Measurements from ENCODE around the gene TRIB2. TPM values are rescaled to one million over a fixed set of nuclear protein-coding genes. Genes with fewer than 3 reads are reported as not detected.

TRIB2 gene
- total RNA-seq, 6 donors from 2014 or later = 25.4 to 104 (median 42.4) TPM

DNA sequence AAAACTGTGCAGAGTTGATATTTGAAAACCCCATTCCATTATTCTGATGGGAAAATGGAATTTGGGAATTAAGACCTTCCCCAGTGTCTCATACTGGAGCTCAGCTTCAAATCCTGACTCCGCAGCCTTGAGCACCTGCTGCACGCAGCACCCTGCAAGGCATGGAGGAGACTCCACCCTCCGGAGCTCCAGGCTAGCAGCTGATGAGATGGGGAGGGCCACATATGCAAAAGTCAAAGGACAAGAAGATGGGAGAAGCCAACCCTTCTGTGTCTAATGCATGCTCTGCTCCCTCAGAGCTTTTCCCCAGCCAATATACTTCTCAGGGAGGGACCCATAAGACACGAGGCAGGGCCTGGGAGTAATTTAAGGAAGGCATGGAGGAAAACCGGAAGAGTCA lies 34.7 kb upstream of the TRIB2 start:
- TF ChIP-seq POLR2A (IDR thresholded peaks at IDR 0.05) (no peak), EP300 (IDR thresholded peaks at IDR 0.05) (no peak), POLR2AphosphoS5 (IDR thresholded peaks at IDR 0.05) (no peak)
- TF ChIP-seq, protein P1, sequence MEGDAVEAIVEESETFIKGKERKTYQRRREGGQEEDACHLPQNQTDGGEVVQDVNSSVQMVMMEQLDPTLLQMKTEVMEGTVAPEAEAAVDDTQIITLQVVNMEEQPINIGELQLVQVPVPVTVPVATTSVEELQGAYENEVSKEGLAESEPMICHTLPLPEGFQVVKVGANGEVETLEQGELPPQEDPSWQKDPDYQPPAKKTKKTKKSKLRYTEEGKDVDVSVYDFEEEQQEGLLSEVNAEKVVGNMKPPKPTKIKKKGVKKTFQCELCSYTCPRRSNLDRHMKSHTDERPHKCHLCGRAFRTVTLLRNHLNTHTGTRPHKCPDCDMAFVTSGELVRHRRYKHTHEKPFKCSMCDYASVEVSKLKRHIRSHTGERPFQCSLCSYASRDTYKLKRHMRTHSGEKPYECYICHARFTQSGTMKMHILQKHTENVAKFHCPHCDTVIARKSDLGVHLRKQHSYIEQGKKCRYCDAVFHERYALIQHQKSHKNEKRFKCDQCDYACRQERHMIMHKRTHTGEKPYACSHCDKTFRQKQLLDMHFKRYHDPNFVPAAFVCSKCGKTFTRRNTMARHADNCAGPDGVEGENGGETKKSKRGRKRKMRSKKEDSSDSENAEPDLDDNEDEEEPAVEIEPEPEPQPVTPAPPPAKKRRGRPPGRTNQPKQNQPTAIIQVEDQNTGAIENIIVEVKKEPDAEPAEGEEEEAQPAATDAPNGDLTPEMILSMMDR (IDR thresholded peaks at IDR 0.05) = no peak
- no peaks in the 10 kb centered on the region for H3K27me3 ChIP-seq
- H3K4me1 ChIP-seq = peaks cover 0 to 12% (median 2%) of the 10 kb centered on the region in 4 donors
- ATAC-seq (ENCODE audit: low FRiP score in 2 of 2) (no peak), DNase-seq (no peak)
- H3K36me3 ChIP-seq = no peaks in the 10 kb centered on the region
- no peaks in the 10 kb centered on the region for H3K9me3 ChIP-seq
- no peak overlapping the region for H3K4me3 ChIP-seq
- no peak overlapping the region for H3K27ac ChIP-seq
- 91 to 92% methylated on average over 5 of the region's 5 CpGs for WGBS, 2 donors

DNA sequence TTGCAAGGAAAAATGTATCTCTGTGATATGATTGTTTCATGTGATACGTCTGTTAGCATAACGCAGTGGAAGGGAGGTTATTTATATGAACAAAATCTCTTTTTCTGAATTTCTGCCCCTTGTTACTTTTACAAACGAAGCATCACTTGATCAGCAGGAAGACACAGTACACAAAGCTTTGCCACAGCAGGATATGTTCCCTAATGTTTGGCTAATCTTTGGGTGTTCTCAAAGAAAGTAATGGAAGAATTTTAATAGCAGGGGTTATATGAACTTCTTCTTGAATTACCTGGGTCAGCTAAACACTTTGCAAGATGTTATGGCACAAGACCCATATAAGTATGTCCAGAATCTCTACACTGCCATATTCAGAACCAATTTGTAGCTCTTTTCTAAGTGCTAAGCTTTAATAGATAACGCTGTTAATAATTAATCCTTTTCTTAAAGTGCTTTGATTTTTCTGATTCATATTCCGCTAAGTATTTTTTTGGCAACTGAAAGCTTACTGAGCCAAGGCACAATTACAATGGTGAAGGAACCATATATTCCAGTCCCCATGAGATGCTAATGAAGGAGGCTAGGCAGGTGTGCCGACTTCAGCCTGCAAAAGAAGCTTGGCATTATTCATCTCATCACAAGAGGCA lies 33.2 kb upstream of the TRIB2 start:
- DNase-seq = no peak
- WGBS, 2 donors = 74 to 77% methylated on average over 6 of the region's 6 CpGs
- Histone ChIP-seq H3K27me3 (no peaks in the 10 kb centered on the region), H3K4me3 (no peak overlapping the region), H3K27ac (no peak overlapping the region), H3K4me1 (peaks cover 0 to 12% (median 2%) of the 10 kb centered on the region in 4 donors), H3K9me3 (no peaks in the 10 kb centered on the region), H3K36me3 (no peaks in the 10 kb centered on the region)
- no peak for TF ChIP-seq EP300 (IDR thresholded peaks at IDR 0.05)
- no peak for TF ChIP-seq POLR2AphosphoS5 (IDR thresholded peaks at IDR 0.05)
- TF ChIP-seq, protein P1 (IDR thresholded peaks at IDR 0.05) = no peak
- TF ChIP-seq POLR2A (IDR thresholded peaks at IDR 0.05) = no peak
- no peak for ATAC-seq (ENCODE audit: low FRiP score in 2 of 2)

DNA sequence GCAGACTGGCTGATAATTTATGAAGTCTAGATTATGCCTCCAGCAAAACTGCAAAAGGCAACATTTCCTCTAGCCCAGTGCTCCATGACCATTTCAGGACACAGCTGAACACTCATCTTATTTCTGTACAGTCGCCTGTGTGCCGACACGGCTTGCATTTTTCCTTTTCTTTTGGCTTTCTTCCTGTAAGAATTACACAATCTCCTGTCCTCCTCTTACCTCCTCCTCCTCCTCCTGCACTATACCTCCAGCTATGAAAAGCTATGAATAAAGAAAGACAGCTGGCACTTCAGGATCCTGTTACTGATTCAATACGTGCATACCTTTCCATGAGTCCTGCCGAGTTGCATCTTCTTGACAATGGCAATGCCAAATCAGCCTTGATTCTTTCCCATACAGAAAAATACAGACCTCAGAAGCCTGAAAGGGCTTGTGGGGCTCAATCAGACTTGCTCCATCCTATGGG lies 32.2 kb upstream of the TRIB2 start:
- Histone ChIP-seq H3K27me3 (no peaks in the 10 kb centered on the region), H3K4me1 (peaks cover 0 to 12% (median 2%) of the 10 kb centered on the region in 4 donors), H3K36me3 (no peaks in the 10 kb centered on the region), H3K4me3 (no peak overlapping the region), H3K27ac (no peak overlapping the region), H3K9me3 (no peaks in the 10 kb centered on the region)
- TF ChIP-seq POLR2AphosphoS5 (IDR thresholded peaks at IDR 0.05) (no peak), POLR2A (IDR thresholded peaks at IDR 0.05) (no peak), EP300 (IDR thresholded peaks at IDR 0.05) (no peak)
- TF ChIP-seq, protein P1 (IDR thresholded peaks at IDR 0.05) = no peak
- no peak for DNase-seq
- 20 to 40% methylated on average over 5 of the region's 5 CpGs for WGBS, 2 donors
- ATAC-seq (ENCODE audit: low FRiP score in 2 of 2) = peak in 1 of 2 donors; percentile 58

DNA sequence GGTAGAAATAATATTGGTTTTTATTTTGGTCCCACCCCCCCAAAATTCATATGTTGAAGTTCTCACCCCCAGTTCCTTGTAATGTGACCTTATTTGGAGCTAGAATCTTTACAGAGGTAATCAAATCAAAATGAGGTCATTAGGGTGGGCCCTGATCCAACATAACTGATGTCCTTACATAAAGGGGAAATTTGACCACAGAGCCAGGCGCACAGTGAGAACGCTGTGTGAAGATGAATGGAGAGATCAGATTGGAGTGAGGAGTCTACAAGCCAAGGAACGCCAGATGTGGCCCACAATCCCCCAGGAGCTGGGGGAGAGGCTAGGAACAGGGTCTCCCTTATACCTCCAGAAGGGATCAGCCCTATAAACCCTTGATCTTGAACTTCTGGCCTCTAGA lies 31.6 kb upstream of the TRIB2 start:
- no peak for ATAC-seq (ENCODE audit: low FRiP score in 2 of 2)
- H3K9me3 ChIP-seq = no peaks in the 10 kb centered on the region
- no peaks in the 10 kb centered on the region for H3K27me3 ChIP-seq
- no peak overlapping the region for H3K27ac ChIP-seq
- H3K36me3 ChIP-seq = no peaks in the 10 kb centered on the region
- H3K4me1 ChIP-seq = peaks cover 0 to 12% (median 2%) of the 10 kb centered on the region in 4 donors
- no peak overlapping the region for H3K4me3 ChIP-seq
- DNase-seq = no peak
- TF ChIP-seq EP300 (IDR thresholded peaks at IDR 0.05) = no peak
- TF ChIP-seq POLR2A (IDR thresholded peaks at IDR 0.05) = no peak
- TF ChIP-seq, protein P1 (IDR thresholded peaks at IDR 0.05) = no peak
- TF ChIP-seq POLR2AphosphoS5 (IDR thresholded peaks at IDR 0.05) = no peak
- WGBS, 2 donors = 89 to 95% methylated on average over 3 of the region's 3 CpGs

DNA sequence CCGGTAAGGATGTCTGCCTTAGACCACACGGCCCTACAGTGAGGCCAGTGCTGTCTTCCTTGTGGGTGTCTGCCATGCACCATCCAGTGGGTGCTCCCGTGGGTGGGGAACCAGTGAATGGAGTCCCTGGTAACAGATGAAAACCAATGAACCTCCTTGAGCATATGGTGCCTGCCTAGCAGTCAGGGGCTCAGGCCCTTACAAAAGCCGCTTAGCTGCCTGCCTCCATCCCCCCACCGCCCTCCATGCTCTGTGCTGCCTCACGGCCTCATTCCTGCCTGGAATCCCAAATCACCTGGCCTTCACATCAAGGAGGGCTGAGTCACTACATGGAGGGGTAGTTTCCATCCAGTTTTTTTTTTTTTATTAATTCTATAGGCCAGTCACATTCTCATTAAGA lies 30.8 kb upstream of the TRIB2 start:
- 96 to 99% methylated on average over 5 to 6 of the region's 6 CpGs for WGBS, 2 donors
- no peak overlapping the region for H3K4me3 ChIP-seq

More for the DNA sequence above, 30.8 kb upstream of the TRIB2 start:
- H3K4me1 ChIP-seq = peaks cover 0 to 12% (median 2%) of the 10 kb centered on the region in 4 donors
- DNase-seq = no peak
- H3K9me3 ChIP-seq = no peaks in the 10 kb centered on the region
- H3K27ac ChIP-seq = no peak overlapping the region
- TF ChIP-seq POLR2AphosphoS5 (IDR thresholded peaks at IDR 0.05) (no peak), POLR2A (IDR thresholded peaks at IDR 0.05) (no peak), EP300 (IDR thresholded peaks at IDR 0.05) (no peak)
- TF ChIP-seq, protein P1 (IDR thresholded peaks at IDR 0.05) = no peak
- no peaks in the 10 kb centered on the region for H3K36me3 ChIP-seq
- peak in 1 of 2 donors; percentile 25 for ATAC-seq (ENCODE audit: low FRiP score in 2 of 2)
- no peaks in the 10 kb centered on the region for H3K27me3 ChIP-seq

Data from upper lobe of left lung (tissue), 6 donors.